ENCODE data around the gene GRIP1. TPM values are rescaled to one million over a fixed set of nuclear protein-coding genes. Genes with fewer than 3 reads are reported as not detected.

GRIP1 gene
- total RNA-seq, 1 donor from 2014 or later: 0.80 TPM

GRCh38 chr12:66603981-66604479 is 74.8 kb downstream of the GRIP1 start:
- DNase-seq (ENCODE audit: low read depth): no peak

- DNase-seq (ENCODE audit: low read depth): no peak
Observed at GRCh38 chr12:66603461-66603860, 75.4 kb downstream of the GRIP1 start.

DNA sequence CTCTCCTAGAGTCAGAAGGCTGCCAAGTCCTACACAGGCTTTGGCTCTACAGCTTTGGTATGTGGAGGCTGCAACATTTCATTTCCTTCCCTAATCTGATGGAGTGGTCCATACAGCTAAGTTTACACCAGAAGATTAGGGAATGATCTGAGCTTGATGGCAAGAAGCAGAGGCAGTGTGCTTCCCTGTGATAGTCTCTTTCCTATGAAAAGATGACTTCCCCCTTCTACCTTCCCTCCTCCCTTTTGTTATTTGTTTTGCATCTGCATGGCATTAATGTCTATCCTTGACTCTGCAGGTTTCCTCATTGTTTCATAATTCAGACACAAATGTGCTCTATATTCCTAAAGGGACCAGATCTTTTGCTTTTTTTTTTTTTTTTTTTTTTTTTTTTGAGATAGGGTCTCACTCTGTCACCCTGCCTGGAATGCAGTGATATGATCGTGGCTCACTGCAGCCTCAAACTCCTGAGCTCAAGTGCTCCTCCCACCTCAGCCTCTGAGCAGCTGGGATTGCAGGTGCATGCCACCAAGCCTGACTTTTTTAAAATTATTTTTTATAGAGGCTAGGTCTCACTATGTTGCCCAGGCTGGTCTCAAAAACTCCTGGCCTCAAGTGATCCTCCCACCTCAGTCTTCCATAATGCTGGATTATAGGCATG is 76.3 kb downstream of the GRIP1 start:
- DNase-seq (ENCODE audit: low read depth): no peak

- no peak for DNase-seq (ENCODE audit: low read depth)
Observed at GRCh38 chr12:66600903-66601302, 78.0 kb downstream of the GRIP1 start.

DNA sequence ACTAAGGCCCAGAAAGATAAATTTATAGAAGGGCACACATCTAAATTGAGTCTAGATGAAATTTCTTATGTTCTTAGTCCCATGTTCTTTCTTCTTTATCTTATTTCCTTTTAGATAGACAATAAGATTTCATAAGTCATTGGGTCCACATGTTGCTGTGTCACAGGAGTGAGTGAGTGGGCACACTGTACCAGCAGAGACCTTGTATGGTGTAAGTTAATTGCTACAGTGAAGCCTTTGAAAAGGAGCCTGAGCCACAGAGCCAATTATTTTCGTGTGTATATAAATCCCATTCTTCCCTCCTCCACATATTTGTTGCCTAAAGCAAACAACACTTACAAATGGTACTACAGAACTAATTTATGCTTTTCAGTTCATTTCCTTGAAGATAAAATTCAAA is 79.1 kb downstream of the GRIP1 start:
- no peak for DNase-seq (ENCODE audit: low read depth)

GRCh38 chr12:66598608-66599007 is 80.3 kb downstream of the GRIP1 start:
- DNase-seq (ENCODE audit: low read depth): no peak

- no peak for DNase-seq (ENCODE audit: low read depth)
Observed at GRCh38 chr12:66598079-66598478, 80.8 kb downstream of the GRIP1 start.

GRCh38 chr12:66596199-66596598 is 82.7 kb downstream of the GRIP1 start:
- DNase-seq (ENCODE audit: low read depth): no peak

- no peak for DNase-seq (ENCODE audit: low read depth)
Observed at GRCh38 chr12:66594688-66595087, 84.2 kb downstream of the GRIP1 start.

- DNase-seq (ENCODE audit: low read depth): no peak
Observed at GRCh38 chr12:66590275-66590985, 88.4 kb downstream of the GRIP1 start.

GRCh38 chr12:66589095-66589494 is 89.8 kb downstream of the GRIP1 start:
- no peak for DNase-seq (ENCODE audit: low read depth)

DNA sequence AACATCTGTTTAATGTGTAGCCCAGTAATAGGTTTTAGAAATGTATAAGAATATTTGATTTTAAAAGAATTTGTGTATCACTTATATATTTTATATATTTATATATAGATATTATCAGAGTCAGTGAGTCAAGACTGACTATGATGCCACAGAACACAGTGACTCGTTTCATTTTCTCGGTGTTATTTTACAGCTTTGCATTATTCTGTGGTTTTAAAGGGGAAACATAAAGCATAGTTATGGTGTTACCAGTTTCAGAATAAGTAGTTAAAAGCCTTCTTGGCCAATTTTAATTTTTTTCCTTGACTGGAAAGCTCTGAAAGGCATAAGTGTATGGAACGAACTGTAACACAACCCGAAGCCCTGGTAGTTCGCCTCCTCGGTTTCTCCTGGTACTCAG is 91.0 kb downstream of the GRIP1 start:
- DNase-seq (ENCODE audit: low read depth): no peak

- DNase-seq (ENCODE audit: low read depth): no peak
Observed at GRCh38 chr12:66584673-66585072, 94.2 kb downstream of the GRIP1 start.

GRCh38 chr12:66573605-66574004 is 105.3 kb downstream of the GRIP1 start:
- no peak for DNase-seq (ENCODE audit: low read depth)

- DNase-seq (ENCODE audit: low read depth): no peak
Observed at GRCh38 chr12:66572845-66573244, 106.0 kb downstream of the GRIP1 start.

DNA sequence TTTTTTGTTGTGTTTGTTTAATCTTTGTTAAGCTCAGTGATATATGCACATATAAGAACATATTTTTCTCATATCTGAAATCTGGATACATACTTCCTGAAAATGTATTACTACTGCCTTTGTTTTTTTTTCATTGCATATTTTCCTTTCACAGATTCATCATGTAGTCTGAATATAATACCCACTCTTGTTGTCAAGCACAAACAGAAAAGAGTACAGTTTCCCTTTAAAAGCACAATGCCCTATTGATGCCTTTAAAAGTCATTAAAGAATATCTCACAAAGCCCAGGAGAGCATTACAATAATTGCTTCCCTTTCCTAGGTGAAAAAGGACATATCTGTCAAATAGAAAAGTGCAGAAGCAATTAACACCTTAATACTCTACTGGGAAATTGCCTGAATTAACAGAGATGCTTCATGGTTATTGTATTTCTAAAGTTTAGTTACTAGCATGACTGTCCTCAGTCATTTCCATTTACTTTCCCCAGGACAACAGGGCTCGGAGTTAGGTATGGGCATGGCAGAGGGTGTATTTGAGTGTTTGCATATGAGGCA is 107.4 kb downstream of the GRIP1 start:
- no peak for DNase-seq (ENCODE audit: low read depth)

GRCh38 chr12:66563220-66563619 is 115.7 kb downstream of the GRIP1 start:
- DNase-seq (ENCODE audit: low read depth): no peak

DNA sequence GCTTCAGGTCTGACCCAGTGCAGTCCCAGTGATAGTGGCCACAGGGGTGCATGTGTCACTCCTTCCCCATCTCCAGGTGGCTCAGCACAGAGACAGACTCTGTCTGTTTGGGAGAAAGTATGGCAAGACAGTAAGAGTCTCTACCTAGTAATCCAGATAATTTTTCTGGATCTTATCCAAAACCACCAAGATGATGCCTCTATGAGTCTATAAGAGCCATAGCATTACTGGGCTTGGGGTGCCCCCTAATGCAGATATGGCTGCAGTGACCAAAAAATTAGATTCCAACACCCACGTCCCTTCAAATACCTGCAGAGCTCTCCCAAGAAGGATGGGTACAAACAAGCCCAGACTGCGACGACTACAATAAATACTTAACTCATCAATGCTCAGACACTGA is 123.8 kb downstream of the GRIP1 start:
- no peak for DNase-seq (ENCODE audit: low read depth)

GRCh38 chr12:66552716-66553115 is 126.2 kb downstream of the GRIP1 start:
- no peak for DNase-seq (ENCODE audit: low read depth)

DNA sequence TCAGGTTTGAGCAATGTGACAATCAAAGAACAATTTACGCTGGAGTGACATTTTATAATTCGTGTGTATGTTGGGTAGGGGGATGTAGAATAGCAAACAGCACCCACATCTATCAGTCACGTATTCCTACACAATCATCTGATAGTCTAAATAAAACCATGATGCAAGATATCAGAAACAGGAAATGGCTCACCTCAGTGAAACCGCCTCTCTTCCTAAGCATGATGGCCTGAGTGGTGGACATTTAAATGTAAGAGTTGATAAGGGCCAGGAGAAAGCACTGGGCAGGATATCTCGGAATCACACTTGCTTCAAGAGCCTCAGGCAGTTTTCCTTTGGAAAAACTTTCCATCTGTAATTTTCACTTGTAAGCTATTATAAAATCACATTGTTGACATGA is 128.2 kb downstream of the GRIP1 start:
- no peak for DNase-seq (ENCODE audit: low read depth)

- DNase-seq (ENCODE audit: low read depth): no peak
Observed at GRCh38 chr12:66549050-66549389, 129.9 kb downstream of the GRIP1 start.

DNA sequence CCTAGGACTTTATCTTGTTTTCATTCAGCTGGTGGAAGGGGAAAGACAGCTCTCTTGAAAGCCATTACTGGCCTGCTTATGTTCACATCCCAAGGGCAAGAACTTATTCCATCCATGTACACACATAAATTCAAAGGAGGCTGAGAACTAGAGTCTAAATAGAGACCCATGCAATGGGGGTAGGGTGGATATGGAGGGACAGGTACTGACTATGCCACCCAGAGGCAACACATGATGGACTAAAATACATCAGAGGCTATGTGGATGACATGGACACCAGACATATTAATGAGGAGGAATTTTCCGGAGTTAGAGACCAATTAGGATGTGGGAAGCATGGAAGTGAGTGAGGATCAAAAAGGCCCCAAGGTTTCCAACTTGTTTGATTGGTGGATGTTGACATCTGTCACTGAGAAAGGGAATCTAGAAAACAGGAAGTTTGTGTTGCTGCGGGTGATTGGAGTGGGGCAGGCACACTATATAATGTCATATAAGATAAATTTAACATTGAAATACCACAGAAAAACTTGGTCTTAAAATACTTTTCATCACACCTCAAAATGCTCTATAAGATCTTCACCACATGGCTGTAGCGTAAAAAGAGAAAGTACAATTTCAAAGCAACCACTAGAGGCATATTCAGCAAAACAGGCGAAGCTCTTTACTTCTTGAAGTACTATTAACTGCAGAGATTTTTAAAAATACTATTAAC is 130.4 kb downstream of the GRIP1 start:
- DNase-seq (ENCODE audit: low read depth): no peak

Data from myocyte (in vitro differentiated cells).